ENCODE results near the gene MRPL33.

Gene MRPL33

GRCh38 chr2:27779417-27780055, 8.0 kb downstream of the MRPL33 start:
- no peak for DNase-seq

GRCh38 chr2:27781496-27781895, 10.0 kb downstream of the MRPL33 start:
- no peak for DNase-seq

GRCh38 chr2:27782701-27783100, 11.2 kb downstream of the MRPL33 start:
- DNase-seq, result no peak

- no peak for DNase-seq
Measured at GRCh38 chr2:27790796-27791195, 19.3 kb downstream of the MRPL33 start.

GRCh38 chr2:27792759-27793158, 21.2 kb downstream of the MRPL33 start:
- peak; percentile 36 for DNase-seq

GRCh38 chr2:27795093-27795834, 23.7 kb downstream of the MRPL33 start:
- no peak for DNase-seq

- DNase-seq, result no peak
Measured at GRCh38 chr2:27795868-27796277, 24.4 kb downstream of the MRPL33 start.

- no peak for DNase-seq
Measured at GRCh38 chr2:27796791-27797765, 25.6 kb downstream of the MRPL33 start.

- no peak for DNase-seq
Measured at GRCh38 chr2:27797841-27798240, 26.3 kb downstream of the MRPL33 start.

- no peak for DNase-seq
Measured at GRCh38 chr2:27798486-27798885, 27.0 kb downstream of the MRPL33 start.

GRCh38 chr2:27798948-27799645, 27.6 kb downstream of the MRPL33 start:
- peak; percentile 100 for DNase-seq

GRCh38 chr2:27799646-27800010, 28.1 kb downstream of the MRPL33 start:
- no peak for DNase-seq

GRCh38 chr2:27800856-27801255, 29.3 kb downstream of the MRPL33 start:
- no peak for DNase-seq

- peak; percentile 21 for DNase-seq
Measured at GRCh38 chr2:27802547-27802946, 31.0 kb downstream of the MRPL33 start.

GRCh38 chr2:27803046-27803445, 31.5 kb downstream of the MRPL33 start:
- DNase-seq, result peak; percentile 89

GRCh38 chr2:27804146-27804545, 32.6 kb downstream of the MRPL33 start:
- DNase-seq, result peak; percentile 27

GRCh38 chr2:27805180-27805579, 33.7 kb downstream of the MRPL33 start:
- no peak for DNase-seq

GRCh38 chr2:27806311-27807059, 35.0 kb downstream of the MRPL33 start:
- DNase-seq, result no peak

- DNase-seq, result peak; percentile 37
Measured at GRCh38 chr2:27807476-27807875, 36.0 kb downstream of the MRPL33 start.

GRCh38 chr2:27808418-27808817, 36.9 kb downstream of the MRPL33 start:
- no peak for DNase-seq

GRCh38 chr2:27808984-27809383, 37.5 kb downstream of the MRPL33 start:
- no peak for DNase-seq

- peak; percentile 72 for DNase-seq
Measured at GRCh38 chr2:27809761-27810241, 38.3 kb downstream of the MRPL33 start.

All from NCI-H226 (cell line).